Lower lobe of right lung (tissue), 2 donors: Measurements from ENCODE around the gene KBTBD12. TPM values are rescaled to one million over a fixed set of nuclear protein-coding genes. Genes with fewer than 3 reads are reported as not detected.

ENCODE experiments used
- ATAC-seq, 2 donors: fragments of 200-7000 bp; cut with Tn5 transposase; one replicate each; pipeline ENCODE4 v1.9.1; 2020 to 2022; ENCODE audit warnings: mild to moderate bottlenecking in 2 of 2, moderate library complexity in 2 of 2
- DNase-seq: peaks from one replicate; pipeline ENCODE4 v3.0.0-alpha.2; 2020
- H3K27ac ChIP-seq: fragments of 200-600 bp; one replicate; pipeline ENCODE4 v1.8.0; 2022
- H3K27me3 ChIP-seq: fragments of 200-600 bp; one replicate; pipeline ENCODE4 v1.8.0; 2022; ENCODE audit warnings: low read depth
- H3K36me3 ChIP-seq: fragments of 200-600 bp; one replicate; pipeline ENCODE4 v1.8.0; 2022; ENCODE audit warnings: mild to moderate bottlenecking
- H3K4me1 ChIP-seq: fragments of 200-600 bp; one replicate; pipeline ENCODE4 v1.8.0; 2022
- H3K4me3 ChIP-seq: fragments of 200-600 bp; one replicate; pipeline ENCODE4 v1.8.0; 2022; ENCODE audit warnings: mild to moderate bottlenecking
- H3K9me3 ChIP-seq: fragments of 200-600 bp; one replicate; pipeline ENCODE4 v1.8.0; 2022
- CTCF ChIP-seq: fragments of 200-600 bp; IDR thresholded peaks from one replicate; pipeline ENCODE4 v1.8.0; 2022; ENCODE audit warnings: antibody characterized with exemption, mild to moderate bottlenecking
- intact Hi-C: fragments of 100-400 bp; cut with DNase I; formaldehyde crosslinking; loops from one replicate; pipeline ENCODE4 v1.11.0; 2022
- total RNA-seq: library from RNA; stranded (reverse); fragmentation: NEBNext Ultra II Directional; extraction: Animal tissue kit (Norgen Biotek cat#: 25700); gene quantifications from one replicate; pipeline ENCODE4 v1.2.1, GENCODE V29; 2021
- donor health status: DM: no; HTN: yes; CAD: no; lungs with severe emphysema.

The KBTBD12 gene
- total RNA-seq, 1 donor from 2014 or later: 0.95 TPM

- ATAC-seq (no peak), DNase-seq (no peak)
- no peak overlapping the region for H3K4me3 ChIP-seq
- no peaks in the 10 kb centered on the region for H3K9me3 ChIP-seq
- TF ChIP-seq CTCF: no peak
- no peak overlapping the region for H3K27ac ChIP-seq
- H3K27me3 ChIP-seq: peaks cover 5% of the 10 kb centered on the region
- no peaks in the 10 kb centered on the region for H3K36me3 ChIP-seq
- intact Hi-C loops: no loop called here
- H3K4me1 ChIP-seq: no peaks in the 10 kb centered on the region
Measured at GRCh38 chr3:128016502-128016901, 101.5 kb downstream of the KBTBD12 start.

GRCh38 chr3:128021768-128022372, 106.8 kb downstream of the KBTBD12 start:
- no peak for TF ChIP-seq CTCF
- Histone ChIP-seq H3K4me1 (no peaks in the 10 kb centered on the region), H3K9me3 (no peaks in the 10 kb centered on the region), H3K27ac (no peak overlapping the region), H3K27me3 (peaks cover 5% of the 10 kb centered on the region), H3K4me3 (no peak overlapping the region), H3K36me3 (no peaks in the 10 kb centered on the region)
- no peak for DNase-seq
- no peak for ATAC-seq
- intact Hi-C loops: no loop called here

GRCh38 chr3:128033102-128033501, 118.1 kb downstream of the KBTBD12 start:
- H3K36me3 ChIP-seq: no peaks in the 10 kb centered on the region
- no peak for DNase-seq
- no peaks in the 10 kb centered on the region for H3K27me3 ChIP-seq
- no peak for TF ChIP-seq CTCF
- H3K4me1 ChIP-seq: no peaks in the 10 kb centered on the region
- H3K9me3 ChIP-seq: no peaks in the 10 kb centered on the region
- H3K27ac ChIP-seq: no peak overlapping the region
- intact Hi-C loops: no loop called here
- H3K4me3 ChIP-seq: no peak overlapping the region
- ATAC-seq: no peak

- Histone ChIP-seq H3K27me3 (no peaks in the 10 kb centered on the region), H3K4me3 (no peak overlapping the region), H3K27ac (no peak overlapping the region), H3K9me3 (no peaks in the 10 kb centered on the region), H3K4me1 (no peaks in the 10 kb centered on the region), H3K36me3 (no peaks in the 10 kb centered on the region)
- intact Hi-C loops: no loop called here
- ATAC-seq: no peak
- no peak for DNase-seq
- no peak for TF ChIP-seq CTCF
Measured at GRCh38 chr3:128036119-128036518, 121.1 kb downstream of the KBTBD12 start.

Other genes starting within 250 kb of the KBTBD12 start
- gene ABTB1, start 242.3 kb upstream of the KBTBD12 start, total RNA-seq: 56.6 TPM
- 132 TPM for gene MGLL, start 92.7 kb upstream of the KBTBD12 start, total RNA-seq
- 152 TPM for gene SEC61A1, start 137.2 kb downstream of the KBTBD12 start, total RNA-seq
- 21.4 TPM for gene RUVBL1, start 208.6 kb downstream of the KBTBD12 start, total RNA-seq
- gene EEFSEC, start 238.2 kb downstream of the KBTBD12 start, total RNA-seq: 15.6 TPM